IPS-NIHi7 (cell line): ENCODE results near the gene ARID1B.

Source experiments
- DNase-seq: peaks from one replicate; pipeline ENCODE4 v3.0.0; 2012; ENCODE audit warnings: mixed read lengths; ENCODE audit errors: extremely low spot score

ARID1B gene

GRCh38 chr6:156791320-156791850, 14.2 kb downstream of the ARID1B start:
- no peak for DNase-seq

GRCh38 chr6:156793200-156793599, 16.0 kb downstream of the ARID1B start:
- DNase-seq, result no peak

DNA sequence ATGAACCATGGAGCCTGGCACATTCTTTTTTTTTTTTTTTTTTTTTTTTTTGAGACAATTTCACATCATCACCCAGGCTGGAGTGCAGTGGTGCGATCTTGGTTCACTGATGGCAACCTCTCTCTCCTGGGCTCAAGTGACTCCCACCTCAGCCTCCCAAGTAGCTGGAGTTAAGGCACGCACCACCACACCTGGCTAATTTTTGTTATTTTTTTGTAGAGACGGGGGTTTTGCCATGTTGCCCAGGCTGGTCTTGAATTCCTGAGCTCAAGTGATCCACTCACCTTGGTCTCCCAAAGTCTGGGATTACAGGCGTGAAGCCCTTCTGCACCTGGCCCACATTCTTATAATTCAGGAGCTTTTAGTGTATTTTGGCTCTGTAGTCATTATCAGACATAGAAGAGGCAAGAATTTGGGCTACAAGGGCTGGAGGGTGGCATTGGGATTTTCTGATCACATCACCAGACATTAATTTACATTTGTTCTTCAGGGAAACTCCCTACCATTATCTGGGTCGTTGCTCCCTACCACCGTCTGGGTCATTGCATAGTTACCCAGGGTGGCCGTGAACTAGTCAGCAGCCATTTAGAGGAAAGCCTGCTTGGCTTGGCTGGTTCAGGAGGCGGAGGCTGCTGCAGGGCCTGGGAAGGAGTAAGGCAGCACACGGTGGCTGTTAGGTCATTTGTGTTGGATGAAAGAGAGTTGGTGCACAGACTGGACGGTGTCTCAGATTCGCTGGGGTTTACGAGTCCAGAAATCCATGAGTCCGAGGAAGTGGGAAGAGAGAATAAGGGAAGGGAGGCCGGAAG, 17.6 kb downstream of the ARID1B start:
- DNase-seq, result no peak

- DNase-seq, result no peak
These were observed 18.6 kb downstream of the ARID1B start for GRCh38 chr6:156795825-156796224.

DNA sequence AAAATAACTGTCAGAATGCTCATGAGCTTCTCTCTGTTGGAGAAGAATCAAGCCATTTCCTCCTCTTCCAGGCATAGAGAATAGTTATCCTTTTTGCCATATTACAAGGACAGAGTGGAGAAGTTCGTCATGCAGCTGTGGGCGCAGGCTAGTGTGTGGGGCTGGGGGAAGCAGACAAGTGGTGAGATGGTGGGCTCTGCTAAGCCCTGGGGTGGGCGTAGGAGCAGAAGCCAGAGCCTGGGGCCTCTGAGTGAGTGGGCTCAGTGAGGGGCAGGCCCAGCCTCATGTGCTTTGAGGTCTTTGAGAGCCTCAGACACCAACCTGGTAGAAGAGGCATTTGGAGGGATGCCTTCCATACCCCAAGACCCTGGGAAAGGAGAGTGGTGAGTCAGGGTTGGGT, 19.4 kb downstream of the ARID1B start:
- no peak for DNase-seq

DNA sequence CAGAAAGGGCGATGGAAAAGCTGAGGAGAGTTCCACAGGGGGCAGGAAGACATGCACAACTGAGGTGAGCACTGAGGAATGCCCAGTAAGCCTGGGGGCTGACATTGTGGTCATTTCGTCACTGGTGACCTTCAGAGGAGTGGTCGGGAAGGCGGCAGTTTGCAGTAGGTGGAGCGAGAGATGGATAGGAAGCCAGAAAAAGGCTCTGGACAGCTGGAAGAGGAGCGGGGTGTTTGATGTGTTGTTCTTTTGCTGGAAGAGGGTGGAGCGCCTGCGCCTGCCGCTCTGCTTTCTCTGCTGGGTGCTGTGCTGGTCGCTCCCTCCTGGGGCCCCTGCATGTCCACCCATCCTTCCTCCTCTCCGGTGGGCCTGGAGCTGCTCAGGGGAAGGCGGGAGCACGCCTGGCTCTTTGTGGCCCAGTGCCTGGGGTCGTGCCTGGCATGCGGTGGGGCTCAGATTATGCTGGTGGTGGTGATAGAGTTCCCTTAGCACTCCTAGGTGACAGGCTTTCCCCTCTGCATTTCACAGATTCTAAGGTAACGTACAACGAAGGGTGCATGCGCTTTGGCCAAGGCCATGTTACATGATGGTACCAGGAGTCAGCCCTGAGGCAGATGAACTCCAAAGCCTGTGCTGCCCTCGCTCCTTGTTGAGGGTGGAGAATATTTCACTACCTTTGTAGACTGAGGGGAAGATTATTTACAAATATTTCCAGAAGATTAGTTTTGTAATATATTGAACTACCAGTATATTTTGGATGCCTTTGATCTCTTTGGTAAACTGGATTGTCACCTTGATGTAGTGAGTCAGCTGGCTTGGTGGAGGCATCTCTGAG, 20.9 kb downstream of the ARID1B start:
- DNase-seq, result no peak

DNA sequence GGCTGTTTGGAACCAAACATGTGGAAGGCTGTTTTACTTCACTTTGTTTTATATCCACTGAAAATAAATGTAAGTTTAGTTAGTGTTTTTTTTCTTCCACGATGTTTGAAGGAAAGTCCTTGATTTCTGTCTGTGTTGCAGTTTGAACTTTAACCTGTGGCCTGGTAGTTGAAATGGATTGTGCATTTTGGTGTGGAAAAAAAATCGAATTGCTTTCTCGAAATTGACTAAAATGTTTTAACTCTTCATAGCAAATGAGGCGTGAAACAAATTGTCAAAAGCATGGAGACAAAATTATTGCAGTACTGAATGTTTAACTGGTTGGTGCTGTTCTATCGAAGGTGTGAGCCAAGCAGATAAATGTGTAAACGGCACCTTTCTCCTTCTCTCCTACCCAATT, 24.5 kb downstream of the ARID1B start:
- DNase-seq, result no peak

- no peak for DNase-seq
These were observed 26.2 kb downstream of the ARID1B start for GRCh38 chr6:156803353-156803752.

DNA sequence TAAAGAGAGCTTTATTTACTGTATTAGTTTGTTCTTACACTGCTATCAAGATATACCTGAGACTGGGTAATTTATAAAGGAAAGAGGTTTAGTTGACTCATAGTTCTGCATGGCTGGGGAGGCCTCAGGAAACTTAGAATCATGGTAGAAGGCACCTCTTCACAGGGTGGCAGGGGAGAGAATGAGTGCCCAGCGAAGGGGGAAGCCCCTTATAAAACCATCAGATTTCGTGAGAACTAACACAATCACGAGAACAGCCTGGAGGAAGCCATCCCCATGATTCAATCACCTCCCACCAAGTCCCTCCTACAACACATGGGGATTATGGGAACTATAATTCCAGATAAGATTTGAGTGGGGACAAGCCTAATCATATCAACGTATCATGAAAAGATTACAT, 27.2 kb downstream of the ARID1B start:
- no peak for DNase-seq

DNA sequence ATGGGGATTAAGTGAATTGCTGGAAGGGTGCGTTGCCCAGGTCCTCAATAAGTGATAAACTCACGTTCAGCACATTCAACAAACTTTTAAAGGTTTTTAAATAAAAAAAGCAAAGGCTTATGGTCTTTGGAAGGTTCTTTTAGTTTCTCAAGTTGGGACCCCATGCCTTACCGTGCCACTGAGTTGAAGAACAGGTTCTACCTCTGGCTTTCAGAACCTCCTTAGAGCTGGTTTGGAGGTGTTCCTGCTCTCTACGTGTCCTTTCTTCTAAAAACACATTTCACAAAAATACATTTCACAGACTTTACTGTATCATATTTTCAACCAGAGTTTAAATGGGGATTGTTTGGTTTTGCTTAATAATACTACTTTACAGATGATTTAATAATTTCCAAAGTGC, 29.0 kb downstream of the ARID1B start:
- DNase-seq, result no peak

GRCh38 chr6:156807028-156807427, 29.9 kb downstream of the ARID1B start:
- no peak for DNase-seq

GRCh38 chr6:156807795-156808194, 30.6 kb downstream of the ARID1B start:
- no peak for DNase-seq

- no peak for DNase-seq
These were observed 31.1 kb downstream of the ARID1B start for GRCh38 chr6:156808287-156808686.

- DNase-seq, result no peak
These were observed 31.9 kb downstream of the ARID1B start for GRCh38 chr6:156809034-156809433.

GRCh38 chr6:156809446-156810178, 32.4 kb downstream of the ARID1B start:
- no peak for DNase-seq

GRCh38 chr6:156814036-156814581, 36.9 kb downstream of the ARID1B start:
- no peak for DNase-seq

GRCh38 chr6:156816505-156816904, 39.3 kb downstream of the ARID1B start:
- DNase-seq, result no peak

DNA sequence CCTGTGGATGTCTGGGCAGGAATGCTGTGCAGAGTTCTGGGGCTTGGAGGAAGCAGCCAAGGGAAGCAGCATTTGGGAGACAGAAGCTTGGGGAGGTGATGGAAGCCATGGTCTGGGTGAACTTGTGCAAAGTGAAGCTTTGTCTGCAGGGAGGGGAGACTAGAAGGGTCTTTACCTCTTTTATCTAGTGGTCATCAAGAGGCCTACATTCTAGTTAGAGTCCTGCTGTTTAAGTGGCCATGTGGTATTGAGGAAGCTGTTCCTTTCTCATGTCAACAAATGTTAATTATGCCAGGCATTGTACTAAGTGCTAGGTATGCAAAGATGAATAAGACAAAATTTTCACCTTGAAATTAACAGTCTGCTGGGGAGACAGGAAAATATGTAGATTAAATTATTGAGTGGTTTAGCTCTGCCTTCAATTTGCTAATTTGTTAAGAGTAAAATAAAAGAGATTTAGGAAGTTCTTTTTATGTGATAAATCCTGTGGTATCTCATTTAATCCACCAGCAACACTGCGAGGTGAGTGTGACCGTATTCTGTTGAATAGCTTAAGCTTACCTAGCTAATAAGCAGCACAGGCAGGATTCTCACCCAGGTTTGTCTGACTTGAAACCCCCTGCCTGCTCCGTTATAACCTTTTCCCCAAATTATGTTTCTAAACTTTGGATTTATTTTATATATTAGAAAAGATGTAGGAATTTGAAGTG, 43.1 kb downstream of the ARID1B start:
- no peak for DNase-seq

DNA sequence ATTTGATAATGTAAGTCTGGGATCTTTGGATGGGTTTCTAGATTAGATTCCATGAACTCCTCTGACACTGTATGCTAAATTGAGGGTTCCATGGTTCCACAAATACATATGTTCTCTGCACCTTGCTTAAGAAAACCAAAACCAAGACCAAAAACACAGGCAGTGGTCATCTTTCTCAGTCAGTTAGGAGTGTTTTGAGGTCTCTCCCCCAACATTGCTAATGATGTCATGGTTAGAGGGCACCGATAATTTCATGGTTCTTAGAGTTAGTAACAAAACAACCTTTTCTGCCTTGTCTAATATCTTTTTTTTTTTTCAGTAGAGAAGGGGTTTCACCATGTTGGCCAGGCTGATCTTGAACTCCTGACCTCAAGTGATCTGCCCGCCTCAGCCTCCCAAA, 44.5 kb downstream of the ARID1B start:
- no peak for DNase-seq

DNA sequence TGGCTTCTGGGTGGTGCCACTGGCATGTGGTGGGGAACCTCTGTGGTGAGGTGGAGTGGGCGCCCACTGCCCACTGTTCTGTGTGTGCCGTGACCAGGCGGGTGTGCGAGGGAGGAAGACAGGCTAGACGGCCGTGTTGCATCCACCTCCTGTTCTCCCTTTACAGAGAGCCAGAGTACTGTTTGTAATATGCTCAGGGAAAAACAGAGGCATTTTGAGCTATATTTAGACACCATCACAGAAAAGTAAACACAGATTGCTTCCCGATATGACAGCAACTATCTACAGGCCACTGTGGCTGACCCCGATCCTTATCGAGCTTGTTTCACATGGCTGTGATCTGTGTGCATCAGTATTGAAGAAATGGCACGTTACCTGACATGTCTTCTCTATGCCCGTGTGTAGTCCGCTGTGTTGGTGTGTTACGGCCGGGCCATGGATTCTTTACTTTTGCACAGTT, 45.6 kb downstream of the ARID1B start:
- no peak for DNase-seq

DNA sequence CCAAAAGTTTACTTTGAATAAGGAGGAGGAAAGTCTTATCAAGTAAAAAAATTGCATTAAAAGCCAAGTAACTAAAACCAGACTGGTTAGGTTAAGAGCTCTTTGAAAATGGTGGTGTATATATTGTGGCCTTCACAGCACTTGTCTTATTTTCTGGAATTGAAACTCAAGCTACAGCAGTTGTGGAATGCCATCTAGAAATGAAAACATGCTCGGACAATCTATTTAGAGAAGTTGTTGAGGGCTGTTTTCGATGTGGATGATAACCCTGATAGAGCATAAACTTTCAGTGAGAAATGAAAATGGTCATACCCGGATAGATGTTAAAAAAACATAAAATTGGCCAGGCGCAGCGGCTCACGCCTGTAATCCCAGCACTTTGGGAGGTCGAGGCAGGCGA, 47.0 kb downstream of the ARID1B start:
- no peak for DNase-seq
